Tibial artery (tissue), 4 donors: ENCODE measurements around the gene RNGTT.

Experiments used
- DNase-seq, 2 donors: peaks; one replicate each; pipeline ENCODE4 v3.0.0-alpha.2; 2019
- H3K27ac ChIP-seq, 2 donors: fragments of 200-600 bp; sonication (generic) in 1 of 2; 1 replicate in 1 of 2; 2 replicates in 1 of 2; pipeline ENCODE4 v1.5.1; 2018 to 2019; ENCODE audit warnings: mild to moderate bottlenecking in 1 of 2
- H3K27me3 ChIP-seq, 2 donors: fragments of 200-600 bp; sonication (generic) in 1 of 2; one replicate each; pipeline versions ENCODE4 v1.5.1 to v1.6.0; 2016 to 2019
- H3K36me3 ChIP-seq, 3 donors: fragments of 200-600 bp; sonication (generic) in 2 of 3; one replicate each; pipeline ENCODE4 v1.5.1; 2016 to 2019; ENCODE audit warnings: mild to moderate bottlenecking in 2 of 3
- H3K4me1 ChIP-seq, 4 donors: fragments of 200-600 bp; sonication (generic) in 2 of 4; 1 replicate in 3 of 4; 2 replicates in 1 of 4; pipeline ENCODE4 v1.5.1; 2016 to 2019
- H3K4me3 ChIP-seq, 2 donors: fragments of 200-600 bp; sonication (generic) in 1 of 2; 1 replicate in 1 of 2; 2 replicates in 1 of 2; pipeline ENCODE4 v1.5.1; 2018 to 2019; ENCODE audit warnings: mild to moderate bottlenecking in 2 of 2
- H3K9me3 ChIP-seq, 3 donors: fragments of 200-600 bp; sonication (generic) in 1 of 3; one replicate each; pipeline ENCODE4 v1.5.1; 2016 to 2019
- intact Hi-C: fragments of 100-400 bp; cut with DNase I; formaldehyde crosslinking; loops from one replicate; pipeline ENCODE4 v1.15.0; 2023; ENCODE audit warnings: low total_unique reads
- TF ChIP-seq, protein P1 (sequence below), 2 experiments: fragments of 200-600 bp in 1 of 2; fragments of 450-650 bp in 1 of 2; IDR thresholded peaks; one replicate each; pipeline ENCODE4 v1.5.1; 2017 to 2019; ENCODE audit warnings: antibody characterized with exemption in 2 of 2, mild to moderate bottlenecking in 1 of 2, moderate library complexity in 1 of 2

The RNGTT gene

DNA sequence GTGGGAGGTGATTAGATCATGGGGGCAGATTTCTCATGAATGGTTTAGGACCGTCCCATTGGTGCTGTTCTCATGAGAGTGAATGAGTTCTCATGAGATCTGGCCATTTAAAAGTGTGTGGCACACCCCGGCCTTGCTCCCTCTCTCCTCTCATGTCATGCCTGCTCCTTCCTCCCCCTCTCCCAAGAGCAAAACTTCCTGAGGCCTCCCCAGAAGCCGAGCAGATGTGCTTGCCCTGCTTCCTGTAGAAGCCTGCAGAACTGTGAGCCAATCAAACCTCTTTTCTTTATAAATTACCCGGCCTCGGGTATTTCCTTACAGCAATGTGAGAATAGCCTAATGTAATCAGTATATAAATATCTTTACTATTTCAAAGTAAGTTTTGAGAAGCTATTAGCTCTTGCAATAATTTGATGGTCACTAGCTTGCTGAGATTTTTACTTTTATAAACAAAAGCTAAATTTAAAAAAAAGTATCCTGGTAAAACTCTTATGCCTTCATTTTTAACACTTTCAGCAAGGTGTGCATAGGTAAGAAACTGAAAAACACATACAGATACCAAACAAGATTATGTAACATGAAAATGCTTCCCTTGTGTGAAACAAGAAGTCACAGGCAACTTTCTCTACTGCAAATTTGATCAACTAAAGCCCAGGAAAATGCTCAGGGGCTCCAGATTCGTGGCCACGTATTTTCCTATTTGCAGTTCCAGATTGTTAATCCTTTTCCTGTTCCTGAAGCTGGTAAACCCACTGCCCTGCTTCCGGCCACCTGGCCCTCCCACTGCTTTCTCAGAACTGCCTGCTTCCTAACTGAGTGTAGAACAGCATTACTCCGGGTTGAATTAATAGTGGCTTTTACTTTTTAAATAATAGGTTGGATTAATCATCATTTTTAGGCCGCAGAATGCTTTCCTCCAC, 402.1 kb downstream of the RNGTT start:
- TF ChIP-seq, protein P1, sequence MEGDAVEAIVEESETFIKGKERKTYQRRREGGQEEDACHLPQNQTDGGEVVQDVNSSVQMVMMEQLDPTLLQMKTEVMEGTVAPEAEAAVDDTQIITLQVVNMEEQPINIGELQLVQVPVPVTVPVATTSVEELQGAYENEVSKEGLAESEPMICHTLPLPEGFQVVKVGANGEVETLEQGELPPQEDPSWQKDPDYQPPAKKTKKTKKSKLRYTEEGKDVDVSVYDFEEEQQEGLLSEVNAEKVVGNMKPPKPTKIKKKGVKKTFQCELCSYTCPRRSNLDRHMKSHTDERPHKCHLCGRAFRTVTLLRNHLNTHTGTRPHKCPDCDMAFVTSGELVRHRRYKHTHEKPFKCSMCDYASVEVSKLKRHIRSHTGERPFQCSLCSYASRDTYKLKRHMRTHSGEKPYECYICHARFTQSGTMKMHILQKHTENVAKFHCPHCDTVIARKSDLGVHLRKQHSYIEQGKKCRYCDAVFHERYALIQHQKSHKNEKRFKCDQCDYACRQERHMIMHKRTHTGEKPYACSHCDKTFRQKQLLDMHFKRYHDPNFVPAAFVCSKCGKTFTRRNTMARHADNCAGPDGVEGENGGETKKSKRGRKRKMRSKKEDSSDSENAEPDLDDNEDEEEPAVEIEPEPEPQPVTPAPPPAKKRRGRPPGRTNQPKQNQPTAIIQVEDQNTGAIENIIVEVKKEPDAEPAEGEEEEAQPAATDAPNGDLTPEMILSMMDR (IDR thresholded peaks at IDR 0.05), result no peak
- Histone ChIP-seq H3K4me1 (peaks cover 0 to 28% (median 8%) of the 10 kb centered on the region in 4 donors), H3K9me3 (no peaks in the 10 kb centered on the region), H3K4me3 (no peak overlapping the region), H3K27me3 (no peaks in the 10 kb centered on the region), H3K27ac (peak overlapping the region; percentile 36 to 54), H3K36me3 (no peaks in the 10 kb centered on the region)
- no peak for DNase-seq
- intact Hi-C loops, result no loop called here
